Activated naive CD4-positive, alpha-beta T cell treated with Interleukin-2 at 50 U/mL for 16 hours (primary cell): ENCODE data around the gene TRIM47.
"Not testable (repeated sequence)": the region's sequence is repeated elsewhere in the genome, so short reads cannot be mapped to it uniquely, and the experiment has no call there.

ENCODE experiments used
- DNase-seq: peaks from one replicate; pipeline ENCODE4 v3.0.0-alpha.2; 2020

Gene TRIM47

GRCh38 chr17:75891022-75891604 is 12.7 kb upstream of the TRIM47 start:
- no peak for DNase-seq

GRCh38 chr17:75889454-75889853 is 11.1 kb upstream of the TRIM47 start:
- no peak for DNase-seq

GRCh38 chr17:75888484-75888883 is 10.1 kb upstream of the TRIM47 start:
- DNase-seq, result no peak

- not testable (repeated sequence) for DNase-seq
Observed at GRCh38 chr17:75885860-75886259, 7.5 kb upstream of the TRIM47 start.

- no peak for DNase-seq
Observed at GRCh38 chr17:75885431-75885830, 7.0 kb upstream of the TRIM47 start.

GRCh38 chr17:75881678-75882454 is 3.5 kb upstream of the TRIM47 start:
- no peak for DNase-seq

GRCh38 chr17:75880266-75880665 is 1.9 kb upstream of the TRIM47 start:
- DNase-seq, result no peak

- peak; percentile 79 for DNase-seq
Observed at GRCh38 chr17:75877752-75878173, 618 bp downstream of the TRIM47 start.

GRCh38 chr17:75876938-75877751 is 1.2 kb downstream of the TRIM47 start:
- DNase-seq, result peak; percentile 33

GRCh38 chr17:75876190-75876937 is 2.0 kb downstream of the TRIM47 start:
- peak; percentile 67 for DNase-seq

- no peak for DNase-seq
Observed at GRCh38 chr17:75875940-75876189, 2.5 kb downstream of the TRIM47 start.

- DNase-seq, result no peak
Observed at GRCh38 chr17:75875182-75875939, 3.0 kb downstream of the TRIM47 start.

GRCh38 chr17:75874323-75875181 is 3.8 kb downstream of the TRIM47 start:
- DNase-seq, result no peak

- DNase-seq, result no peak
Observed at GRCh38 chr17:75873587-75874322, 4.6 kb downstream of the TRIM47 start.

GRCh38 chr17:75872434-75873351 is 5.7 kb downstream of the TRIM47 start:
- peak; percentile 50 for DNase-seq

GRCh38 chr17:75870228-75870627 is 8.2 kb downstream of the TRIM47 start:
- not testable (repeated sequence) for DNase-seq

- DNase-seq, result no peak
Observed at GRCh38 chr17:75869282-75870141, 8.9 kb downstream of the TRIM47 start.

- DNase-seq, result not testable (repeated sequence)
Observed at GRCh38 chr17:75868730-75869281, 9.6 kb downstream of the TRIM47 start.
